ENCODE measurements around the gene USP17L12.
"Not testable (repeated sequence)": the region's sequence is repeated elsewhere in the genome, so short reads cannot be mapped to it uniquely, and the experiment has no call there.

DNA sequence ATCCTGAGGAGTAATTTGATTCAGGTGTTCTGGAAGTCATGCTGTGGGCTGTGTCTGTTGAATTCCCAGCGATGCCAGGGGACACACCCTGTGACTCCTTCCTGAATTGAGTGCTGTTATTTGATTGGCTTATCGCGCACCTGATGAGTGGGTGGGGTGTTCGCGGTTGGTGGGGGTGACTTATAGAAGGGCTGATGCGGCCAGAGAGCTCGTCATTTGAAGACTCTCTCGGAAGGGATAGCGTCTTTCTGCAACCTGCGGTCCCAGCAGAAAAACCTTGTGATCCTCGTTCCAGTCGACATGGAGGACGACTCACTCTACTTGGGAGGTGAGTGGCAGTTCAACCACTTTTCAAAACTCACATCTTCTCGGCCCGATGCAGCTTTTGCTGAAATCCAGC lies 47.4 kb downstream of the USP17L12 start, which contains the start of gene USP17L22:
- TF ChIP-seq, protein P1, sequence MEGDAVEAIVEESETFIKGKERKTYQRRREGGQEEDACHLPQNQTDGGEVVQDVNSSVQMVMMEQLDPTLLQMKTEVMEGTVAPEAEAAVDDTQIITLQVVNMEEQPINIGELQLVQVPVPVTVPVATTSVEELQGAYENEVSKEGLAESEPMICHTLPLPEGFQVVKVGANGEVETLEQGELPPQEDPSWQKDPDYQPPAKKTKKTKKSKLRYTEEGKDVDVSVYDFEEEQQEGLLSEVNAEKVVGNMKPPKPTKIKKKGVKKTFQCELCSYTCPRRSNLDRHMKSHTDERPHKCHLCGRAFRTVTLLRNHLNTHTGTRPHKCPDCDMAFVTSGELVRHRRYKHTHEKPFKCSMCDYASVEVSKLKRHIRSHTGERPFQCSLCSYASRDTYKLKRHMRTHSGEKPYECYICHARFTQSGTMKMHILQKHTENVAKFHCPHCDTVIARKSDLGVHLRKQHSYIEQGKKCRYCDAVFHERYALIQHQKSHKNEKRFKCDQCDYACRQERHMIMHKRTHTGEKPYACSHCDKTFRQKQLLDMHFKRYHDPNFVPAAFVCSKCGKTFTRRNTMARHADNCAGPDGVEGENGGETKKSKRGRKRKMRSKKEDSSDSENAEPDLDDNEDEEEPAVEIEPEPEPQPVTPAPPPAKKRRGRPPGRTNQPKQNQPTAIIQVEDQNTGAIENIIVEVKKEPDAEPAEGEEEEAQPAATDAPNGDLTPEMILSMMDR (IDR thresholded peaks at IDR 0.05) = not testable (repeated sequence)
- TF ChIP-seq EZH2phosphoT487, EZH2 (IDR thresholded peaks at IDR 0.05): not testable (repeated sequence)
